HEK293T (cell line): ENCODE data around the gene GTPBP6.
"Not testable (repeated sequence)": the region's sequence is repeated elsewhere in the genome, so short reads cannot be mapped to it uniquely, and the experiment has no call there.

ENCODE experiments used
- CTCF ChIA-PET: fragments of 350-600 bp; formaldehyde crosslinking; extraction: SDS; loops from one replicate; lab custom pipeline; 2021; ENCODE audit warnings: antibody characterized with exemption, inconsistent platforms; lab: Yijun Ruan, JAX
- POLR2A ChIA-PET: fragments of 350-600 bp; formaldehyde crosslinking; extraction: SDS; loops from one replicate; lab custom pipeline; 2020; ENCODE audit warnings: antibody characterized with exemption, inconsistent platforms; lab: Yijun Ruan, JAX
- DNase-seq: peaks from one replicate; pipeline ENCODE4 v3.0.0; 2012; ENCODE audit warnings: mixed read lengths; ENCODE audit errors: extremely low spot score
- ARNT ChIP-seq: fragments of 450-650 bp; IDR thresholded peaks from 2 replicates; pipeline ENCODE4 v1.6.1; 2017; ENCODE audit warnings: mild to moderate bottlenecking
- BHLHE40 ChIP-seq: fragments of 450-650 bp; IDR thresholded peaks from 2 replicates; pipeline ENCODE4 v1.6.1; 2016; ENCODE audit warnings: mild to moderate bottlenecking, moderate library complexity, borderline replicate concordance
- CTBP1 ChIP-seq: fragments of 450-650 bp; IDR thresholded peaks from 2 replicates; pipeline ENCODE4 v1.6.1; 2016; ENCODE audit warnings: borderline replicate concordance
- ELF4 ChIP-seq: fragments of 450-650 bp; IDR thresholded peaks from 2 replicates; pipeline ENCODE4 v1.6.1; 2017; ENCODE audit warnings: antibody characterized with exemption
- FOXA1 ChIP-seq: fragments of 450-650 bp; IDR thresholded peaks from 2 replicates; pipeline ENCODE4 v1.6.1; 2016; ENCODE audit warnings: mild to moderate bottlenecking
- FOXK2 ChIP-seq: fragments of 450-650 bp; IDR thresholded peaks from 2 replicates; pipeline ENCODE4 v1.6.1; 2016; ENCODE audit warnings: mild to moderate bottlenecking
- FOXM1 ChIP-seq: fragments of 450-650 bp; IDR thresholded peaks from 2 replicates; pipeline ENCODE4 v1.6.1; 2017; ENCODE audit warnings: mild to moderate bottlenecking, borderline replicate concordance
- HDGF ChIP-seq: fragments of 450-650 bp; IDR thresholded peaks from 2 replicates; pipeline ENCODE4 v1.6.1; 2017; ENCODE audit warnings: antibody characterized with exemption, borderline replicate concordance
- L3MBTL2 ChIP-seq: fragments of 450-650 bp; conservative IDR thresholded peaks from 2 replicates; pipeline ENCODE4 v1.6.1; 2016; ENCODE audit warnings: mild to moderate bottlenecking
- LEF1 ChIP-seq: fragments of 450-650 bp; IDR thresholded peaks from 2 replicates; pipeline ENCODE4 v1.6.1; 2017; ENCODE audit warnings: mild to moderate bottlenecking, borderline replicate concordance
- NFRKB ChIP-seq: fragments of 450-650 bp; IDR thresholded peaks from 2 replicates; pipeline ENCODE4 v1.6.1; 2016; ENCODE audit warnings: mild to moderate bottlenecking, moderate library complexity
- PKNOX1 ChIP-seq: fragments of 450-650 bp; IDR thresholded peaks from 2 replicates; pipeline ENCODE4 v1.6.1; 2016
- SP1 ChIP-seq: fragments of 450-650 bp; IDR thresholded peaks from 2 replicates; pipeline ENCODE4 v1.6.1; 2017
- SUZ12 ChIP-seq: fragments of 450-650 bp; IDR thresholded peaks from 2 replicates; pipeline ENCODE4 v1.6.1; 2016; ENCODE audit warnings: mild to moderate bottlenecking
- TARDBP ChIP-seq: fragments of 450-650 bp; IDR thresholded peaks from 2 replicates; pipeline ENCODE4 v1.6.1; 2016
- ZNF384 ChIP-seq: fragments of 450-650 bp; IDR thresholded peaks from 2 replicates; pipeline ENCODE4 v1.6.1; 2016

The GTPBP6 gene

GRCh38 chrX:311156-312129 is 7.2 kb downstream of the GTPBP6 start:
- DNase-seq, result no peak
- CTCF ChIA-PET, result no interaction called here
- POLR2A ChIA-PET, result no interaction called here
- TF ChIP-seq CTBP1 (no peak), PKNOX1 (no peak), ZNF384 (no peak), ELF4 (no peak), L3MBTL2 (no peak), NFRKB (no peak), SP1 (no peak), HDGF (no peak), BHLHE40 (no peak), TARDBP (no peak), FOXM1 (no peak)

DNA sequence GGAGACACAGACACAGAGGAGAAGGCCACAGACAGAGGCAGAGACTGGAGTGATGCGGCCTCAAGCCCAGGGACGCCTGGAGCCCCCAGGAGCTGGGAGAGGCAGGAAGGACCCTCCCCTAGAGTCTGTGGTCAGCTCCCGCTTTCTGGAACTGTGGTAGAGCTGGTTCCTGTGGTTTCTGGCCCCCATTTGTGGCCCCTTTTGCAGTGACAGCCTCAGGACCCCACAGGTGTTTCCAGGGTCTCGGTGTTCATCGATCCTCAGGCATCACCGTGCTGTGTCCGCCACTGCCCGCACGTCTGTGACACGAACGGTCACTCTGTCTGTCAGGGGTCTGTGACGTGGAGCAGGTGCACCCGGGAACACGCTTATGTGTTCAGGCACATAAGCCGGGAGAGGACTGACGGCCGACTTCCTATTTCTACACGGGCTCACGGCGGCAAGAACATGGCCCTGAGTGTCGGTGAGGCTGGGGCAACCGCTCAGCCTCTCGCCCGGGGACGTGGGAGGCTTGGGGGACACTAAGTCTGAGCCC is 7.9 kb downstream of the GTPBP6 start:
- CTCF ChIA-PET, result no interaction called here
- POLR2A ChIA-PET, result no interaction called here
- DNase-seq, result no peak
- no peak for TF ChIP-seq TARDBP
- TF ChIP-seq ARNT, result no peak
- TF ChIP-seq FOXK2, result no peak
- TF ChIP-seq SUZ12, result no peak
- TF ChIP-seq FOXM1, result no peak
- no peak for TF ChIP-seq ELF4
- no peak for TF ChIP-seq FOXA1
- TF ChIP-seq SP1, result no peak
- no peak for TF ChIP-seq PKNOX1
- TF ChIP-seq L3MBTL2, result no peak
- TF ChIP-seq LEF1, result no peak
- TF ChIP-seq BHLHE40, result no peak
- no peak for TF ChIP-seq NFRKB
- no peak for TF ChIP-seq ZNF384
- TF ChIP-seq CTBP1, result no peak
- no peak for TF ChIP-seq HDGF

GRCh38 chrX:308821-309520 is 9.6 kb downstream of the GTPBP6 start:
- DNase-seq, result no peak
- POLR2A ChIA-PET, result no interaction called here
- CTCF ChIA-PET, result no interaction called here
- TF ChIP-seq ZNF384 (no peak), BHLHE40 (no peak), FOXK2 (no peak), NFRKB (no peak), PKNOX1 (no peak), L3MBTL2 (no peak), LEF1 (no peak), ELF4 (no peak), HDGF (no peak), ARNT (no peak), SUZ12 (no peak), FOXM1 (no peak), FOXA1 (no peak), TARDBP (no peak), CTBP1 (no peak), SP1 (no peak)

DNA sequence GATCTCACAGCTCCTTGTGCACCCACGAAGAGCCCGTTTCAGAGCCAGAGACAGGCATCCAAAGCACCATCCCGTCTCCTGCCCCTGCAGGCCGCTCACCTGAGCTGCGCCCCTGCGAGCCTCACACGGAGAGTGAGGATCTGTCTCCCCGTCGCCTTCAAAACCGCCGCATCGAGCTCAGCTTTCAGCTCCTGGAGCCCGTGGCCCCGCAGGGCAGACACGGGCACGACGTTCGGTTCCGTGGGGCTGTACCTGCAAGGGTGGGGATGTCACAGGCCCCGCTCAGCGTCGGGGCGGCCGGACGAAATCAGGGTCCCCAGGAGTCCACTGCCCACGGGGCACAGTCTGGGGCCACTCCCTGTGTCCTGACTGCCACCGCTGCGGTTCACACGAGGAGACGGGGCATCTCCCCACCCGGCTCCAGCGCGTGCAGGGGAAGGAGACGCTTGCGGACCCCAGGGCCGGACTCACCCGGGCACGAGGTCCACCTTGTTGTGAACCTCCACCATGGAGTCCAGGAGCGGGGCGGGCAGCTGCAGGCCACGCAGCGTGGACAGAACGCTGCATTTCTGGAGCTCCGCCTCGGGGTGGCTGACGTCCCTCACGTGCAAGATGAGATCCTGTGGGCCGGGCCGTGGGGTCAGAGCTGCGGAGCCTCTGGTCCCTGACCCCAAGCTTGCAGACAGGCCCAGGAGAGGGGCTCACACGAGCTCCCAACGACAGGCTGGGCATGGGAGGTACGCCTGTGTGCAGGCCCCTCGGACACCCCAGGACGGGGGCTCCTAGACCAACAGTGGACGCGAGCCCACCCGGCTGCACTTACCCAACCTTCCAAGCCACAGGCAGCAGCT is 11.1 kb downstream of the GTPBP6 start:
- DNase-seq, result no peak
- POLR2A ChIA-PET, result no interaction called here
- no peak for TF ChIP-seq SUZ12
- TF ChIP-seq FOXA1, result no peak
- TF ChIP-seq L3MBTL2, result no peak
- no peak for TF ChIP-seq TARDBP
- no peak for TF ChIP-seq PKNOX1
- no peak for TF ChIP-seq SP1
- no peak for TF ChIP-seq CTBP1
- no peak for TF ChIP-seq BHLHE40
- no peak for TF ChIP-seq ARNT
- no peak for TF ChIP-seq LEF1
- no peak for TF ChIP-seq FOXM1
- no peak for TF ChIP-seq HDGF
- TF ChIP-seq ZNF384, result no peak
- TF ChIP-seq NFRKB, result no peak
- CTCF ChIA-PET, result no interaction called here

DNA sequence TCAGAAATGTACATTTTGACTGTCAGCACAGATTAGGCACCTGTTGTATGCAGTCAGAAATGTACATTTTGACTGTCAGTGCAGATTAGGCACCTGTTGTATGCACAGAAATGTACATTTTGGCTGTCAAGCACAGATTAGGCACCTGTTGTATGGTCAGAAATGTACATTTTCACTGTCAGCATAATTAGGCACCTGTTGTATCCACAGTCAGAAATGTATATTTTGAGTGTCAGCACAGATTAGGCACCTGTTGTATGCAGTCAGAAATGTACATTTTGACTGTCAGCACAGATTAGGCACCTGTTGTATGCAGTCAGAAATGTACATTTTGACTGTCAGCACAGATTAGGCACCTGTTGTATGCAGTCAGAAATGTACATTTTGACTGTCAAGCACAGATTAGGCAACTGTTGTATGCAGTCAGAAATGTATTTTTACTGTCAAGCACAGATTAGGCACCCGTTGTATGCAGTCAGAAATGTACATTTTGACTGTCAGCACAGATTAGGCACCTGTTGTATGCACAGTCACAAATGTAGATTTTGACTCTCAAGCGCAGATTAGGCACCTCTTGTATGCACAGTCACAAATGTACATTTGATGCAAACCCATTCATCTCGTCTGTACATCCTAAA is 11.9 kb downstream of the GTPBP6 start:
- DNase-seq, CTCF ChIA-PET, POLR2A ChIA-PET: not testable (repeated sequence)

GRCh38 chrX:305781-306613 is 12.6 kb downstream of the GTPBP6 start:
- POLR2A ChIA-PET, DNase-seq, CTCF ChIA-PET: not testable (repeated sequence)
